AG08396 (cell line): ENCODE data around the gene NEUROG2.

Experiments used
- DNase-seq: peaks from one replicate; pipeline ENCODE4 v3.0.0; 2012; ENCODE audit warnings: low spot score, mixed read lengths

Gene NEUROG2

DNA sequence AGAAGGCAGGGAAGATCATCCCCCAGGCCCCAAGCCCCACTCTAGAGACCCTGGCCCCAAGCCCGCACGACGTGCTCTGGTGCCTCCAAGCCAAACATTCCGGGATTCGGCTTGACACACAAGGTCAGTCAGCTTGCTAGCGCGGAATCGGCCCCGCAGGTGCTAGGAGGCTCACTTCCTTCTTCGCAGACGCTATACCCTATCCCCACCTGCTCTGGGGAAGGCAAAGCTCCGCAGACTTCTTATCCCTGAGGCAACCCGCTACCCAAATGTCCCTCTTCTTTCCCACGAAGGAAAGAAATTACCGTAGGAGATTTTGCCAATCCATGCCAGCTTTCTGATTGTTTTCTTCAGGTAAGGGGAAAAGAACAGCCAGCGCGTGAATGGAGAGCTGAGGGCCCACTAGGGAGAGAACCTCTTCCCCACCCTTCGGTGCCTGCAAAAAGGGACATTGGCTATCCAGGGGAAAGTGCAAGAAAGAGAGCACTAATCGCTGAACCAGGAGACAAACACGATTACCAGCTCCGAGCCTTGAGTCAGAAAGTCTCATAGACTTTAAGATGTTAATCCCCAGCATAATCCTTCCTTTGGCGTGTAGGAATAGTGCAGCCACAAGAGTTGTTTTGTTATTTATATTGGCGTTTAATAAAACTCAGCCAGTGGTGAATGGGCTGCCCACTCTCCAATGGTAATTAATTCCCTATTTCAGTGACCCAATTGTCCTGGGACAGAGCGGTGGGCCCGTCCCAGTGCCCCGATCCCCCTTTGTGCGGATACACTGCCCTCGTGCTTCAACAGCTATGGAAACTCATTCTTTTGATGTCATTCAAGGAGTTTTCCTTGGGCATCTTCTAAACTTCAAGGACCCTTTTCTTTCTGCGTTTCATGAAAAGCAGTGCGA, 5.4 kb upstream of the NEUROG2 start:
- no peak for DNase-seq

DNA sequence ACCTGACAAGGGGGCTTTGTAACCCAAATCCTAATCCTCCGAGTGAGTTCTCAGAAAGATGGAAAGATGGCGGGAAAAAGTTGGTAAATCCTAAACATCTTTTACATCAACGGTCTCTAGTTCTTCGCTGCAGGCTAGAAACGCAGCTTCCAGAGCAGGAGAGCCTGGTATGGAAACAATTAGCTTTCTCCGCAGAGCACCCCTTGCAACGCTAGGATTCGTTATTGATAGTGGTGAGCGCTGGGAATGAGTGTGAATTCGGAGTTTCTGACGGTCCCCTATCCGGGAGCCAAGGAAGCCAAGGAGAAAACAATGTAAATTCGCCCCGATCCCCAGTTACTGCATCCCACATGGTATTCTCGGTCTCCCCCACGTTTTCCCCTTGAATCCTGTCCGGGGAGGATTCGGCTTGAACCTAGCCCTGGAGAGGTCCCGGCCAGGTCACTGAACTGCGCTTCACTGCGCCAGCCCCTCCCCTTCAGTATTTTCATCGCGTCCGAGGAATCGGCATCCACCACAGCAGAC, 4.7 kb upstream of the NEUROG2 start:
- no peak for DNase-seq

DNA sequence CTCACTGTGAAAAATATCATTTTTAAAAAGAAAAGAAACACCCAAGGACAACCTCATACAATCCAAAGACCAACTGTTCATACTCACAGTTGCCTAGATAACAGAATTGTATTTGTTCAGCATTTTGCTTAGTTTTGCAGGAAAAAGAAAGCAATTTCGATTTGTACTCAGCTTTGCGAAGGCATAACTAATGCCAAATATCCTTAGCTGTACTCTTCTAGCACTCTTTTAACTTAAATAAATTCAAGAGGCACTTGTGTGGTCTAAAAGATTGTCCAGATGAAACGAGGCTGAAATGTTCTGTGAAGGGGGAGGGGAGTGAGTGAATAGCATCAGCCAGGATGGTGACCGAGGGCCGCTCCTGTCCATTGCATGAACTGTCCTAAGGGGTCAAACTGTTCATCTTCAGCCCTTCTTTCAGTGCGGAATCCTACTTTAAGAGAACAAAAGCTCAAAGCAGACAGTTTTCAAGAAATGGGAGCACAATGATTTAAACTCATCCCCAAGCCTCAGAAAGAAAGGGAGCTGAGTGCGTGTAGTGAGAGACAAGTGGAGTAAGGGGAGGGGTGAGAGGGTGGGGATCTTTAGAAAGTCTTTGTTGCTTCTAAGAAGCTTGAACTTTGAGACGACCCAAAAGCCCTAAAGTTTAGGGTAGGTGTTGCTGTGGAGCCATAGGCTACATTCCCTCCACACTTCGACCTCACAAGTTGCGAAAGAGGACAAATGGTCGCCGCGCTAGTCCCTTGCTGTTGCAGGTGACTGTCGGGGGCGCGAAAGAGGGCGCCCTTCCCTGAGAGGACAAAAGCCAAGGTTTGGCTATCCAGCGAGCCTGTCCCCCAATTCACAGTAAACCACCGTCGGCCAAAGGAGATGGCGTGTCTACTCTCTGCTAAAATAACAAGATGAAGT, 4.0 kb upstream of the NEUROG2 start:
- DNase-seq, result no peak

DNA sequence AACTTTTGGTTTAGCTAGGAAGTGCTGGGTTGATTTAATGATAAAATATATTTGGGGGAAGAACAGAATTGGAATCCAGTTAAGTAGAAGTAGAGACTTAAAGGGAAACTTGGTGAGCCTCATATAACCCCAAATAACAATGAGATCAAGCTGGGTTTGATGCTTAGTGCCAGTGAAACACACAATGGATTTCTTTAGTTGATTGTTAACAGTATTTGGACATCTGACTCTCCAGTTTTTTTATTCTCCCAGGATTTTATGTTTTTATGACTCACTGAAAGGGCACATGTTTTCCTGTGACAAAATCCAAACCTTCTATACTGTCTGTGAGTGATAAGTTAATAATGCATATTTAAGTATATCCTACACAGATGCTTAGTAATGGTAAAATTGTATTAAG, 2.7 kb upstream of the NEUROG2 start:
- no peak for DNase-seq

DNA sequence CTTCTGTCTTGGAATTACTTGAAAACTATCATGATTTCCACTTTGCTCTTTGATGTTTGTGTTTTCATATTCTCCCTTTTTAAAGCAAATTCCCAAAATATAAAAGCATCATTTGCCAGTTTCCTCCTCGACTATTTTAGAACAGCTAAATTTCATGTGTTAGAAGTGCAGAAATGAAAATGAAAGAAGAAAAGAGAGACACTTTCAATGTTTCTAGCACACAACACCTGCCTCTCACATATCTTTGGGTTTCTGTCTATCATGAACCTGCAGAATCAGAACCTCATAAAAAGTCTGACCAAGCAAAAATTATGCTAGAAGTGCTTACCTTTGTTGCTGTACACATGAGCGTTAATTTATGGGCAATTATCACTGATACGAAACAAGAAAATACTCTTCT, 1.9 kb upstream of the NEUROG2 start:
- no peak for DNase-seq

DNA sequence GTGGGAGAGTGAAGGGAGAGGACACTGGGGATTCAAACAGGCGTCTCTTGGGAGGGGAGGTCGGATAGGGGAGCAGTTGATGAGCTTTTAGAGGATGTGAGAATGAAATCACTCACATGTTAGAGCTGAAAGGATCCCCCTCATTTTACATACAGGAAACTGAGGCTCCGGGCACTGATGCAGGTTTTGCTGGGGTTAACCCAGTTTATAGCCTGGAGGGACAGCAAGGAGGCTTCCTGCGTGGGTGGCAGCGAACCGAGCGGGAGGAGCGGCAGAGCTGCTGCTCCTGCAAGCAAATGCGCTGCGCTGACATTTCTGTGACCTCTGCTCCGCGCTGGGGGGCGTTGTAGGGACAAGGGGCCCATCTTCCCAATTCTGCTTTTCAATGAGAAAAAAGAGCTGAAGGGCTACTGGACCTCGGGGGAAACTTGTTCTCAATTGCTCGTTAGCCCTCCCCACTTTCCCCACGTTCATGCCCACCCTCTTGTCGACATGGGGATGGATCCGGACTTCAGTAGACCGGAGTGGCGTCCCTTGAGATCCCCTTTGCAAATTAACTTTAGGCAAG, 1.2 kb upstream of the NEUROG2 start:
- DNase-seq, result no peak

DNA sequence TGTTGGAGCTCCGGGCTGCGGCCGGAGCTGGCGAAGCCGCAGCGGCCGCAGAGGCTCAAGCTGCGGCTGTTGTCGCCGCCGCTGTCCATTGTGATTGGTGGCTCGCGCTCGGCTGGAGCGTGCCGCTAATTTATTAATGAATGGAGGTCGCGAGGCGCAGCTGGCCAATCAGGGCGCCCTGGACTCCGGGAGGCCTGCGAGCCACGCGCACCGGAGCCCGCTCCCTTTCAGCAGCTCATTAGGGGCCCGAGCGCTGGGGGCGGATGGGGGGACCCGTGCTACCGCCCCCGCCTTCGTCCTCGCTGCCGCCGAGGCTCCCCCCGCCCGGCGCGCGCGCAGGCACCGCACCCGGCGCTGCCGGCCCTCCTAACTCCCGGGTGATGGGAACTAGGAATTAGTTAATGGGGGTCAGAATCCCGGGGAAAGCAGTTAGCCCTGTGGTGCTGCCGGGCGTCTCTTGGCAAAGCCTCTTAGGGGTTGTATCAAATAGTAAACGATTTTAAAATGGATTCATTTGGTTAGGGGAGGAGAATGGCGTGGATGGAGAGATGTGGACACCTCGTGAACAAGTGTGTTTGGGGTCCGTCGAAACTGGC, 589 bp upstream of the NEUROG2 start:
- no peak for DNase-seq

DNA sequence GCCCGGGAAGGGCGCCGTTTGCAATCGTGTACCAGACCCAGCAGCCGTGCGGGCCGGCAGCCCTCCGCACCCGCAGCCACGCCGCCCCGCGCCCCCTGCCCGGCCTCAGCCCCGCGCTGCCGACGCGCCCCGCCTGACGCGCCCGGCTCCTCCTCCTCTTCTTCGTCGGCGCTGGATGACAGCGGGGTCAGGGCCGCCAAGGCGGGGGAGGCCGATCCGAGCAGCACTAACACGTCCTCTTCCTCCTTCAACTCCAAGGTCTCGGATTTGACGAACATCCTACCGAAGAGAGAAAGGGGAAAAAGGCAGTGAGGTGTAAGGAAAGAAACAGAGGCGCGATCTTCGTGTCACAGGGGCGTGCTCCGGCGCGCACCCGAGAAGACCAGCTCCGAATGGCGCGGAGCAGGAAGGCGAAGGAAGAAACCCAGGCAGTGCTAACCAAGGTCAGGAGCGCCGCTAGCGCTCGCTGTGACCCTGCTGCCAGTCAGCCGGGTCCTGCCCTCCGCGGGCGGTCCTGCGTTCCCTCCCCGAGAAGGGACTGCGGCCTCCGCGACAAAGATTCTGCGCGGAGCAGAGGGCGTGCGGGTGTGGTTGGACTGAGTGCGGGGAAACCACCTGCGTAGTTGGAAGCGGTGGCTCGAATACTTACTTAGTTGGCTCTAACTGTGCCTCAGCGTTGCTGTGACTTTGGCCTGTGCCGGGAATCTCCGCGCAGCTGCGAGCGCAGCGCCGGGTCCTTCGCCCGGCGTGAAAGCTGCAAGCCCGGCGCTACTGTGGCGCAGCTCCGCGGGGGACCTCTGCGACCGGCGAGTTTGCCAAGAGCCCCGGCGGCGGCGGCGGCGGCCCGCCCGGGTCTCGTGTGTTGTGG, 548 bp downstream of the NEUROG2 start:
- DNase-seq, result peak; percentile 65

DNA sequence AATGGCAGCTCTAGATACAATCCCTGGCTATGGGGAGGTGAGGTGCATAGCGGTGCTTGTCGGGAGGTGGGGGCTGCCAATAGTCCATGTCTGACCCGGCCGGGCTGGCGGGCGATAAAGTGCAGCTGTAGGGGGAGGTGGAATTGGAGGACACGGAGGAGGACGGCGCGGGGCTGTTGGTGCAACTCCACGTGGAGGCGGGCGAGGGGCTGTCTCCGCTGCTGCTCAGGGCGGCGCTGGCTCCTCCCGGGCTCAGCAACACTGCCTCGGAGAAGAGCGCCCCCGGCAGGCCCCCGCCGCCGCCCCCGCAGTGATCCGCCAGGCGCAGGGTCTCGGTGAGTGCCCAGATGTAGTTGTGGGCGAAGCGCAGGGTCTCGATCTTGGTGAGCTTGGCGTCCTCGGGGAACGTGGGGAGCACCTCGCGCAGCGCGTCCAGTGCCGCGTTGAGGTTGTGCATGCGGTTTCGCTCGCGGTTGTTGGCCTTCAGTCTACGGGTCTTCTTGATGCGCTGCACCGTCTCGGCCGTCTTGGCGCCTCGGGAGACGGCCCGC, 1.3 kb downstream of the NEUROG2 start:
- no peak for DNase-seq

DNA sequence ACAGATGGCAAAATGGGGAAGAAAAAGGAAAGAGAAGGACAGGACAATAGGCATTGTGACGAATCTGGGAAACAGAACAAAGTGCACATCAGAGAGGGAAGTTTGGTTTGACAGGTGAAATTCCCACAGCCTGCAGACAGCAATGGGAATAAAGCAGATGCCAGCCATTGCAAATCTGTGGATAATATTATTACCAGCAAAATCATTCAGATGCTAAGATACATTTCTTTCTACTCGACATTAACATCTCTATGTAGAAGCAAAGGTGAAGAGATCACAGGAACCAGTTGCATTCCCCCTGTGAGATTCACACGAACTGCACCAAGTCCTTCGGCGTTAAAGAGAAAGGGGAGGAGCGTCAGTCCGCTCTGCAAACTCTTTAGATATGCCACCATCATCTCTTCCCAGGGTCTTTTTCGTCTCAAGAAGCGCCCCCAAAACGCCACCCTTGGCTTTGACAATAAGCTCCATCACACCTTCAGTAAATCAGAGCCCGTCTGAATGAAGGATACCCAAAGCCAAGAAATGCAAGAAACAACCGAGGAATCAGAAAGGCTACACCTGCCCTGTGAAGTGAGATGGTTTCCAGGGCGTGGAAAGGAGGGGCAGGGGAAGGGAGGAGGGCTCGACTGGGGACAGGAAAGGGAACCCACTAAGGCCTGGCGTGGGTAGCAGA, 1.9 kb downstream of the NEUROG2 start:
- no peak for DNase-seq

DNA sequence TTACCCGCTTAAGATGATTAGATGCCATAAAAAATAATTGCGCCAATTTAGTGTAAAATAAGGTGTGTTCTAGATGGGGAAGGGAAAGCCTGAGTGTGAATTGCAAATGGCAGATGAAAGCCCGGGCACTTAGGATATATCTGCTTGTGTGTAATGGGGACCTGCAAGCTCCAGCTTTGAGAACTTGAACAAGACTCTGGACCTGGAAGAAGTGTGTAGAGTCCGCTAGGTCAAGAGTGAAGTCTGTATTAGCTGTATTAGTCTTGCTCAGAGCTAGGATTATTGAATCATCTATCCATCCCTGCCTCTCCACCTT, 4.2 kb downstream of the NEUROG2 start:
- DNase-seq, result no peak

DNA sequence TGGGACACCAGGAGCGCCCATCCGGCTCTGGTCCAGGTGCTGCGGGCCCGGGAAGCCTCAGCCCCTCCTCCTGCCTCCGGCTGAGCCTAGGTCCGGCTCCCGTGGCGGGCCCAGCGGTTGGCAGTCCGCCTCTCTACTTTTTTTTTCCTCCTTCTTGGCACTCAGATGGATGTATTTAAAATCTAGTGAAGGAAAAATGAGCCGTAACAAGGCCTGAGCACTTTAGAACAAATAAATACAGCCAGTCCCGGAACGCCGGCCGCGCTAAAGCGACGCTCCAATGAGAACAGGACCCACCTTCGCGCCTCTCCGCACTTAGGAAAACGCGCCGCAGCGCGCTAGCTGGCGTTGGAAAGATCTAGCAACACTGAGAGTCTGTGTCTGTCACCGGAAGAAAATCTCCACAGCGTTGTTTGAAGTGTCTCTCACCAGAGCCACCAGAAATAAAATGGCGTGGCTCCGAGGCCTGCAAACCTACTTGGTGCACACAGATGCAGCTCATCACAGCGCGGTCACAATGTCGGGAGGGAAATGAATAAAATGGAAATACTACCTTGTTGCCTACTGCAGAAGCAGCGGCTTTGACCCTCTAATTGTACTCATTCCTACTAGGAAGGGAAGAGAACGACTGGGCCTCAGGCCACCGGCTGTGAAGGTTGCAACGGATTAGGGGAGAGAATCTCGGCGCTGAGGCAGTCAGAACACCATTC, 4.7 kb downstream of the NEUROG2 start:
- no peak for DNase-seq

DNA sequence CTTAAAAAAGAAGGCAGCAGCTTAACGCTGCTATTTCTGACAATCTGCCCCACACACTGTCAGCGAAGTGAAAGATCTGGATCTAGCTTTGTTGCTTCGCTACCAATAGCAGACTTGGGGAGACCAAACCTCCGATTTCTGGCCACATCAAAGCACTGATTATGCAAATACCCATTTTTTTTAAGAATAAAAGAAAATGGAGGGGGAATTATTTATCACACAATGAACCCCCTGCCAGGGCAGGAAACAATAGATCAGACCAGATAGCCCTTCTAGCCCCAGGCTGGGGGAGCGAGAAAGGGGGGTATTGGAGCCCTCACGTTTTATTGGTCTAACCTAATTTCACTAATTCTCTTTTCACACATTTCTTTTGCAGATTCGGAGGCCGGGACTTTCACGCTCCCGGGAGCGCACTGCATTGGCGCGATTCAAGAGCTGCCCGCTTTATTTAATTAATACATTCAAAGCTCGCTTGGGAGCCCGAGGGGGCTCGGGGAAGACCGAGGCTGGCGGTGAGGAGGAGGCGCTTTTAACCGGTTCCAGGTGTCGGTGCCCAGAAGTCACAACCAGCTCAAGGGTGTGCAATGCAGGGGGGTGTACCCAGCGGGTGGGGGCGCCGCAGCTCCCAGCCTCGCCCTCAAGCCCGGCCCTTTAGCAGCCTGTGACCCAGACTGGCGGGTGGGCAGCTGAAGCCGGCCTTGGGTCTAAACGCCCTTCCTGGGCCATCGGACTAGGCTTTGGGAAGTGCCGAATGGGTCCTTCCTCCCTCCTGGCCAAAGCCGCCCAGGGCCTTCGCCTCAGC, 5.5 kb downstream of the NEUROG2 start:
- DNase-seq, result no peak

DNA sequence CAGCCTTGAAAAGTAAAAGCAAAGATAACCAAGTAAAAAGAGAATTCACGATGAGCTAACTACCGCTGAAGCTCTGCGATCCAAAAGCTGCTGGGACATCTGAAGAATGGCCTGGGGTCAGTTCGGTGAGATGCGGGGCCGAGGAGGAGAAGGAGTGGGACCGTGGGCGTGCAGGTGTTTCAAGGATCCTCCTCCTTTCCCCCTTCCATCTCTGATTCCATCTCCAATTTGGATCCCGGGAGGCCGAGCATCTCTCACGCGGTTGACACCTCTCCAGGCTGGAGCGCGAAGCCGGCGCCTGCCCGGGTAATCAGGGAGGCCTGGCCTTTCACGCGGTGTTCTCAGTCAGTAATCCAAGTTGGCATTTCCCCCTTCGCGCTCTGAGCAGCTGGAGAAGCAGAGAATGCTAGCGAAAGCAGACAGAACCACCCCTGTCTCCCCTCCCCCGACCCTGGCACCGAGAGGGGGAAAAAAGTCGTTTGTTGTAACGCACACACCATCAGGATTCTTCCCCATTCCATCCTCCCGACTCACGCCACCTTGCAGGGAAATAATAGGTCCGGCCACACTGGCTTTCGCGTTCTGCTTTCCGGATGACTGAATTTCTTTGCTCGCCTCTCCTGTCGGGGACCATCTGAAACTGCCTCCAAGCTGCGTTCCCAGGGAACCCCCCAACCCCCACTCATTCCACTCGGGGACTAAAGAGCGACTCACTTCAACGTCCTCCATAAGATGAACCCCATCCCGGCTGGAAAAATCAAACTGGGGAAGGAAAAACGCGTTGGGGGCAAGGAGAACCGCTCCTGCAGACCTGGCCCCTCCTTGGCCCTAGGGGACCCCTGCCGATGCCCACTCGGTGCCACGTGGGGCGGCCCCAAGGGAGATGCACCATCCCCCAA, 6.5 kb downstream of the NEUROG2 start:
- no peak for DNase-seq

DNA sequence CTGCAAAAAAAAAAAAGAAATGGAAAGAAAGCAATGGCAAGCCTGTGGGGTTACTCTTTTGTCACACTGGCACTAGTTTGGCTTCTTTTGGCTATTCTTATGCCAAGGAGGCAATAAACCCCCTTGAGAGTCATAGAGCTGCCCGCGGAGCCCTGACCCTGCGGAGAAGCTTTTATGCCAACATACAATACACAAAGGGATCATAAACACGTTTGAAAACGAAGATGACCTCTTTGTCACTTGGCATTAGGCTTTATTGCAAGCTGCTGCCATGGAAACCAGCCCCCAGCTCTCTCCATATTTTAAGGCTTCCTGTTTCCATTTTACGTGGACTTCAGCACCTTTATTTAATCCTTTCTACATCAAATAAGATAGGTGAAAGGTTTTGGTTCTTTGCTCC, 7.6 kb downstream of the NEUROG2 start:
- DNase-seq, result no peak

DNA sequence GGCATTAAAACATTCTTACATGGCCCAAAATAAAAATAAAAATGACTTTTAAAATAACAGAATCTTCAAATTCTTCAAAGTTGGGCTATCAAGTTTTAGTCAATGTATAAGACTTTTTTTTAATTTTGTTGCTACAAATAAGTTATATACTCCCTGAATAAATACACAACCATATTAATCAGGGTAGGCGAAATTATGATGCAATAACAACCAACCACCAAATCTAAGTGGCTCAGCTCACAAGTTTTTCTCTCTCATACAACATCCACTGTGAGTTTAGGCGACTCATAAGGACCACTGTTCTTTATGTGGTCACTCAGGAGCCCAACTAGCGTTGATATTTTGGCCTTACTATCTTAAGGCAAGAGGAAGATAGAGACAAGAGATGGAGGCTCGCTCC, 11.2 kb downstream of the NEUROG2 start:
- DNase-seq, result no peak

DNA sequence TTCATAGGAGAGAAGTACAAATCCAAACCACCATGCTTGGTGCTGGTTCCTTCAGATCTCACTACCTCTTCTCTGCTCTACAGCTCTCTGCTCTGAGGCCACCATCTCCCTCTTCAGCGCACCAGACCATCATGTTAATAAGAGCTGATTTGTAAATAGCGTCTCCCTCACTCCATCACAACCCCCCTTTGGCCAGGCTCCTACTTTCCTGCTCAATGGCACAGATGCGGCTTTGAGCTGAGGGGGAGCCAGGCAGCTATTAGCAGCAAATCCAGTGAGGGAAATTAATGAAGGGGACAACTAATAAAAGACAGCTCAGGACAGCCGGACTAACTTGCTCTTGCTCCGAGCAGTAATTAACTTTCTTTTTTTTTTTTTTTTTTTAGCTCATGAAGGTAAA, 13.1 kb downstream of the NEUROG2 start:
- no peak for DNase-seq

DNA sequence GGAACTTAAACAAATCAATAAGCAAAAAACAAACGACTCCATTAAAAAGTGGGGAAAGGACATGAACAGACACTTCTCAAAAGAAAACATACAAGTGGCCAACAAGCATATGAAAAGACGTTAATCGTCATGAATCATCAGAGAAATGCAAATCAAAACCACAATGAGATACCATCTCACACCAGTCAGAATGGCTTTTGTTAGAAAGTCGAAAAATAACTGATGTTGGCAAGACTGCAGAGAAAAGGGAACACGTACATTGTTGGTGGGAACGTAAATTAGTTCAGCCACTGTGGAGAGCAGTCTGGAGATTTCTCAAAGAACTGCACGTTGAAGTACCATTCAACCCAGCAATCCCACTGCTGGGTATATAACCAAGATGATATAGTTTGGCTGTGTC, 23.7 kb downstream of the NEUROG2 start:
- no peak for DNase-seq
